Neuronal stem cell (in vitro differentiated cells): ENCODE measurements around the gene NRXN3.

ENCODE experiments used
- DNase-seq: peaks from one replicate; pipeline ENCODE4 v3.0.0-alpha.2; 2013; ENCODE audit warnings: low spot score
- H2AFZ ChIP-seq: one replicate; pipeline ENCODE4 v1.6.1; 2013; ENCODE audit warnings: mild to moderate bottlenecking, low read length, inconsistent platforms
- H2AK5ac ChIP-seq: 2 replicates; pipeline ENCODE4 v1.6.1; 2013; ENCODE audit warnings: low read depth, mild to moderate bottlenecking, inconsistent platforms, low read length, moderate library complexity, mixed read lengths
- H2BK120ac ChIP-seq: 2 replicates; pipeline ENCODE4 v1.6.1; 2013; ENCODE audit warnings: low read depth, mild to moderate bottlenecking, inconsistent platforms, low read length, moderate library complexity, mixed read lengths
- H2BK12ac ChIP-seq: one replicate; pipeline ENCODE4 v1.6.1; 2013; ENCODE audit warnings: low read length, inconsistent platforms
- H2BK15ac ChIP-seq: 2 replicates; pipeline ENCODE4 v1.6.1; 2013; ENCODE audit warnings: mild to moderate bottlenecking, low read length, inconsistent platforms, mixed read lengths
- H2BK5ac ChIP-seq: one replicate; pipeline ENCODE4 v1.6.1; 2013; ENCODE audit warnings: inconsistent platforms, mild to moderate bottlenecking, low read length, moderate library complexity
- H3K14ac ChIP-seq: one replicate; pipeline ENCODE4 v1.6.1; 2013; ENCODE audit warnings: low read length, inconsistent platforms
- H3K18ac ChIP-seq: 2 replicates; pipeline ENCODE4 v1.6.1; 2013; ENCODE audit warnings: low read length, inconsistent platforms
- H3K23ac ChIP-seq: 2 replicates; pipeline ENCODE4 v1.6.1; 2013; ENCODE audit warnings: low read depth, mild to moderate bottlenecking, mixed read lengths, low read length, inconsistent platforms; ENCODE audit not compliant: poor library complexity
- H3K27ac ChIP-seq: replicated peaks from 3 replicates; pipeline ENCODE4 v1.5.1; 2013; ENCODE audit warnings: low read length, inconsistent platforms
- H3K27me3 ChIP-seq, 3 experiments: 2 replicates each; pipeline ENCODE4 v1.6.1; 2013; ENCODE audit warnings: low read length in 3 of 3, mild to moderate bottlenecking in 2 of 3, inconsistent platforms in 1 of 3, low read depth in 1 of 3, mixed read lengths in 1 of 3, moderate library complexity in 1 of 3; ENCODE audit not compliant: control insufficient read depth in 3 of 3, insufficient read depth in 3 of 3
- H3K36me3 ChIP-seq, 2 donors: replicated peaks in 1 of 2; 2 replicates each; pipeline ENCODE4 v1.6.1; 2013; ENCODE audit warnings: low read length in 2 of 2; ENCODE audit not compliant: control insufficient read depth in 2 of 2, insufficient read depth in 2 of 2
- H3K4ac ChIP-seq: 2 replicates; pipeline ENCODE4 v1.6.1; 2013; ENCODE audit warnings: inconsistent platforms, mild to moderate bottlenecking, low read length, moderate library complexity
- H3K4me1 ChIP-seq, 2 donors: 1 replicate in 1 of 2; 2 replicates in 1 of 2; pipeline ENCODE4 v1.6.1; 2013; ENCODE audit warnings: low read length in 2 of 2, low read depth in 1 of 2; ENCODE audit not compliant: control insufficient read depth in 2 of 2, insufficient read depth in 1 of 2
- H3K4me2 ChIP-seq: one replicate; pipeline ENCODE4 v1.6.1; 2013; ENCODE audit warnings: mild to moderate bottlenecking, low read length, inconsistent platforms; ENCODE audit not compliant: insufficient read depth, poor library complexity, severe bottlenecking
- H3K4me3 ChIP-seq, 2 donors: 2 replicates each; pipeline ENCODE4 v1.5.1; 2013; ENCODE audit warnings: low read length in 2 of 2, mild to moderate bottlenecking in 2 of 2, inconsistent platforms in 1 of 2, moderate library complexity in 1 of 2
- H3K79me1 ChIP-seq: one replicate; pipeline ENCODE4 v1.6.1; 2013; ENCODE audit warnings: low read depth, mild to moderate bottlenecking, inconsistent platforms, low read length, moderate library complexity
- H3K9ac ChIP-seq: one replicate; pipeline ENCODE4 v1.6.1; 2013; ENCODE audit warnings: mild to moderate bottlenecking, low read depth, low read length, inconsistent platforms; ENCODE audit not compliant: poor library complexity
- H3K9me3 ChIP-seq, 2 donors: replicated peaks in 1 of 2; 2 replicates each; pipeline versions ENCODE3 to v1.6.1; 2013; ENCODE audit warnings: low read length in 2 of 2, mild to moderate bottlenecking in 2 of 2, inconsistent platforms in 1 of 2, low read depth in 1 of 2, mixed read lengths in 1 of 2, moderate library complexity in 1 of 2; ENCODE audit not compliant: control insufficient read depth in 2 of 2, insufficient read depth in 1 of 2
- H4K8ac ChIP-seq: one replicate; pipeline ENCODE4 v1.6.1; 2013; ENCODE audit warnings: low read depth, mild to moderate bottlenecking, inconsistent platforms, low read length, moderate library complexity
- H4K91ac ChIP-seq: one replicate; pipeline ENCODE4 v1.6.1; 2013; ENCODE audit warnings: low read length, low read depth, mild to moderate bottlenecking, inconsistent platforms; ENCODE audit not compliant: poor library complexity
- WGBS, 2 donors: extraction: QIAGEN DNeasy Blood & Tissue Kit; methylation state at CpG; one replicate each; pipeline ENCODE4 v1.1.7; 2013; ENCODE audit warnings: missing lambda C conversion rate in 2 of 2, mixed read lengths in 1 of 2; ENCODE audit not compliant: insufficient read length in 2 of 2, insufficient replicate concordance in 1 of 2; ENCODE audit errors: extremely low coverage in 2 of 2; 5-methylcytosine and 5-hydroxymethylcytosine counted together

NRXN3 gene

GRCh38 chr14:79788346-79788745 lies 1618.2 kb downstream of the NRXN3 start:
- H3K23ac ChIP-seq, result no peak overlapping the region
- no peaks in the 10 kb centered on the region for H3K36me3 ChIP-seq
- H4K91ac ChIP-seq, result no peak overlapping the region
- no peak overlapping the region for H3K4me2 ChIP-seq
- no peak overlapping the region for H2BK12ac ChIP-seq
- no peak overlapping the region for H2BK15ac ChIP-seq
- no peak overlapping the region for H3K27ac ChIP-seq
- peaks cover 0 to 3% of the 10 kb centered on the region in 2 donors for H3K4me1 ChIP-seq
- WGBS, 2 donors, result no CpG with 5 or more reads among the region's 2 CpGs
- no peak overlapping the region for H4K8ac ChIP-seq
- H3K18ac ChIP-seq, result no peak overlapping the region
- H3K4me3 ChIP-seq, result no peak overlapping the region
- H3K79me1 ChIP-seq, result no peaks in the 10 kb centered on the region
- H2AK5ac ChIP-seq, result no peak overlapping the region
- no peak overlapping the region for H2AFZ ChIP-seq
- no peaks in the 10 kb centered on the region for H3K27me3 ChIP-seq
- no peak for DNase-seq
- H2BK5ac ChIP-seq, result no peak overlapping the region
- no peak overlapping the region for H3K14ac ChIP-seq
- H3K9ac ChIP-seq, result no peak overlapping the region
- no peak overlapping the region for H3K4ac ChIP-seq
- no peaks in the 10 kb centered on the region for H3K9me3 ChIP-seq
- H2BK120ac ChIP-seq, result no peak overlapping the region

- no peak overlapping the region for H3K27ac ChIP-seq
- peaks cover 0 to 3% of the 10 kb centered on the region in 2 donors for H3K4me1 ChIP-seq
- no peak for DNase-seq
- no peak overlapping the region for H2BK120ac ChIP-seq
- H2BK12ac ChIP-seq, result no peak overlapping the region
- H4K91ac ChIP-seq, result no peak overlapping the region
- no peaks in the 10 kb centered on the region for H3K36me3 ChIP-seq
- no peak overlapping the region for H2AK5ac ChIP-seq
- no peak overlapping the region for H3K23ac ChIP-seq
- H3K18ac ChIP-seq, result no peak overlapping the region
- H2BK15ac ChIP-seq, result no peak overlapping the region
- H3K27me3 ChIP-seq, result no peaks in the 10 kb centered on the region
- no peak overlapping the region for H3K4me3 ChIP-seq
- H3K14ac ChIP-seq, result no peak overlapping the region
- H3K9ac ChIP-seq, result no peak overlapping the region
- H3K79me1 ChIP-seq, result no peaks in the 10 kb centered on the region
- H3K4me2 ChIP-seq, result no peak overlapping the region
- no peak overlapping the region for H4K8ac ChIP-seq
- no peak overlapping the region for H3K4ac ChIP-seq
- no peaks in the 10 kb centered on the region for H3K9me3 ChIP-seq
- WGBS, 2 donors, result no CpG with 5 or more reads among the region's 5 CpGs
- no peak overlapping the region for H2AFZ ChIP-seq
- no peak overlapping the region for H2BK5ac ChIP-seq
Measured at GRCh38 chr14:79791055-79791732, 1621.0 kb downstream of the NRXN3 start.

- Histone ChIP-seq H3K9ac (no peak overlapping the region), H4K8ac (no peak overlapping the region), H3K27ac (no peak overlapping the region), H3K36me3 (no peaks in the 10 kb centered on the region), H3K4me3 (no peak overlapping the region), H2AK5ac (no peak overlapping the region), H3K4ac (no peak overlapping the region), H3K27me3 (no peaks in the 10 kb centered on the region), H2AFZ (no peak overlapping the region), H2BK15ac (no peak overlapping the region), H2BK5ac (no peak overlapping the region), H3K4me2 (no peak overlapping the region), H3K18ac (no peak overlapping the region), H4K91ac (no peak overlapping the region), H2BK120ac (no peak overlapping the region), H3K4me1 (peaks cover 0 to 4% of the 10 kb centered on the region in 2 donors), H3K9me3 (no peaks in the 10 kb centered on the region), H3K14ac (no peak overlapping the region), H3K79me1 (no peaks in the 10 kb centered on the region), H3K23ac (no peak overlapping the region), H2BK12ac (no peak overlapping the region)
- no CpG with 5 or more reads among the region's 1 CpG for WGBS, 2 donors
- no peak for DNase-seq
Measured at GRCh38 chr14:79802093-79802492, 1631.9 kb downstream of the NRXN3 start.

- Histone ChIP-seq H2BK5ac (no peak overlapping the region), H4K91ac (no peak overlapping the region), H3K9ac (no peak overlapping the region), H2BK15ac (no peak overlapping the region), H2AK5ac (no peak overlapping the region), H2BK120ac (no peak overlapping the region), H3K4me3 (no peak overlapping the region), H3K4ac (no peak overlapping the region), H3K14ac (no peak overlapping the region), H2AFZ (no peak overlapping the region), H3K36me3 (no peaks in the 10 kb centered on the region), H3K4me1 (peaks cover 0 to 4% of the 10 kb centered on the region in 2 donors), H3K27me3 (no peaks in the 10 kb centered on the region), H3K27ac (no peak overlapping the region), H3K18ac (no peak overlapping the region), H3K4me2 (no peak overlapping the region), H3K9me3 (no peaks in the 10 kb centered on the region), H3K23ac (no peak overlapping the region), H4K8ac (no peak overlapping the region), H3K79me1 (no peaks in the 10 kb centered on the region), H2BK12ac (no peak overlapping the region)
- no CpG with 5 or more reads among the region's 1 CpG for WGBS, 2 donors
- DNase-seq, result no peak
Measured at GRCh38 chr14:79805636-79806035, 1635.5 kb downstream of the NRXN3 start.
